Fibroblast of mammary gland (primary cell): ENCODE results near the gene ATL3.
"Not testable (repeated sequence)": the region's sequence is repeated elsewhere in the genome, so short reads cannot be mapped to it uniquely, and the experiment has no call there.

Experiments used
- DNase-seq: peaks from one replicate; pipeline ENCODE4 v3.0.0-alpha.2; 2010; ENCODE audit warnings: low read depth
- H3K4me3 ChIP-seq: 2 replicates; pipeline ENCODE4 v1.5.1; 2011; ENCODE audit warnings: low read depth, mild to moderate bottlenecking, low read length, moderate library complexity; ENCODE audit not compliant: control insufficient read depth
- TF ChIP-seq, protein P1 (sequence below): conservative IDR thresholded peaks from 2 replicates; pipeline ENCODE4 v1.5.1; 2011; ENCODE audit warnings: low read depth, low read length, inconsistent platforms; ENCODE audit not compliant: control insufficient read depth, insufficient read depth

The ATL3 gene

DNA sequence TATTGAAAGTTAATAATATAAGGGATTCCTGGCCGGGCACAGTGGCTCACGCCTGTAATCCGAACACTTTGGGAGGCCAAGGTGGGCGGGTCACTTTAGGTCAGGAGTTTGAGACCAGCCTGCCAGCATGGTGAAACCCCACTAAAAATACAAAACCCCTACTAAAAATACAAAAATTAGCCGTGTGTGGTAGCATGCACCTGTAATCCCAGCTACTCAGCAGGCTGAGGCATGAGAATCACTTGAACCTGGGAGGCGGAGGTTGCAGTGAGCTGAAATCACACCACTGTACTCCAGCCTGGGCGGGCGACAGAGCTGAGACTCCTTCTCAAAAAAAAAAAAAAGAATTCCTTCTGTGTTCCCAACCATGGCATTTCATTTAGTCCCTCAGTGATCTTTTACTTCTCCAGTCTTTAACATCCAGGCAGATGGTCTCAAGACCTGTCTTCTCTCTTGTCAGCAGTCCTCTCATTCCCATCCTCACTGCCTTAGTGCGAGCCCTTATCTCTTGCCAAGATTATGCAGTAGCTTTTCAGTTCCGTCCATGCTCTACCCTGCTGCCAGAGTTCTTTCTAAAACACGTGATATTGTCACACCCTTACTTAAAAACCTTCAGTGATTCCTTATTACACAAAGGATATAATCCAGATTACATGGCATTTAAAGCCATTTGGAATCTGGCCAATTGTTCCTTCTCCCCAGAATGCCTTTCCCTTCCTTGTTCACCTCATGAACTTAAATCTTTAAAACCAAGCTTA is 28.0 kb upstream of the ATL3 start:
- TF ChIP-seq, protein P1, sequence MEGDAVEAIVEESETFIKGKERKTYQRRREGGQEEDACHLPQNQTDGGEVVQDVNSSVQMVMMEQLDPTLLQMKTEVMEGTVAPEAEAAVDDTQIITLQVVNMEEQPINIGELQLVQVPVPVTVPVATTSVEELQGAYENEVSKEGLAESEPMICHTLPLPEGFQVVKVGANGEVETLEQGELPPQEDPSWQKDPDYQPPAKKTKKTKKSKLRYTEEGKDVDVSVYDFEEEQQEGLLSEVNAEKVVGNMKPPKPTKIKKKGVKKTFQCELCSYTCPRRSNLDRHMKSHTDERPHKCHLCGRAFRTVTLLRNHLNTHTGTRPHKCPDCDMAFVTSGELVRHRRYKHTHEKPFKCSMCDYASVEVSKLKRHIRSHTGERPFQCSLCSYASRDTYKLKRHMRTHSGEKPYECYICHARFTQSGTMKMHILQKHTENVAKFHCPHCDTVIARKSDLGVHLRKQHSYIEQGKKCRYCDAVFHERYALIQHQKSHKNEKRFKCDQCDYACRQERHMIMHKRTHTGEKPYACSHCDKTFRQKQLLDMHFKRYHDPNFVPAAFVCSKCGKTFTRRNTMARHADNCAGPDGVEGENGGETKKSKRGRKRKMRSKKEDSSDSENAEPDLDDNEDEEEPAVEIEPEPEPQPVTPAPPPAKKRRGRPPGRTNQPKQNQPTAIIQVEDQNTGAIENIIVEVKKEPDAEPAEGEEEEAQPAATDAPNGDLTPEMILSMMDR, result no peak
- no peak for DNase-seq
- no peak overlapping the region for H3K4me3 ChIP-seq

DNA sequence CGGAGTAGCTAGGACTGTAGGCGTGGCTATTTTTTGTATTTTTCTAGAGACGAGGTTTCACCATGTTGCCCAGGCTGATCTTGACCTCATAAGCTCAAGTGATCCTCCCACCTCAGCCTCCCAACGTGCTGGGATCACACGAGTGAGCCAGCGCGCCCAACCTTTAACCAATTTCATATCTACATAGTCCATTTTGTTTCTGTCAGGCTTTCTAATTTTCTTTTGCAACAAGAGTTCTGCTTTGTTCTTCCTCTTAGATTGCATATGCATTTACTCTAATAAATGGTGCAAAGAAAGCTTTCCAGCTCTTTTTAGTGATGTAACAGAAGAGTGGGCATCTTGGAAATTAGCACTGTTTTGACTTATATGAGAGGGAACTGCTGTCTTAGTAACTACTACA is 23.4 kb upstream of the ATL3 start:
- H3K4me3 ChIP-seq, result no peak overlapping the region
- TF ChIP-seq, protein P1, result no peak
- no peak for DNase-seq

DNA sequence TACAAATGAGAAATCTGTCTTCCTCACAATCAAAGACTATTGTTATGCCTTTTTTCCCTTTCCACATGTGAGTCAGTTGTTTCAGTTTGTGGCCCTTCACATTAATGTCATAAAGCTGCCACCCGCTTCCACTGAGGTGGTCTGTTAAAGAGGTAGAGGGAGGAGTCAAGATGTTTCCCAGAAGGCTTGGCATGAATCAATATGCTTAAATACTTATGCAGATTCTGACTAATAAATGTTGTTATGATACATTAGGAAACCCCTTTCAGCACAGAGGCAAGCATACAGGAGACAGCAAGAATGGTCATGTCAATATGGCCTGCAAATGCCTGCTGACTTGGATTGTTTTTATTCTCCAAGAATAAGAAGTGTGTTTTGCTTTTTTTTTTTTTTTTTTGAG is 16.7 kb upstream of the ATL3 start:
- TF ChIP-seq, protein P1, result no peak
- no peak overlapping the region for H3K4me3 ChIP-seq
- DNase-seq, result peak; percentile 20

DNA sequence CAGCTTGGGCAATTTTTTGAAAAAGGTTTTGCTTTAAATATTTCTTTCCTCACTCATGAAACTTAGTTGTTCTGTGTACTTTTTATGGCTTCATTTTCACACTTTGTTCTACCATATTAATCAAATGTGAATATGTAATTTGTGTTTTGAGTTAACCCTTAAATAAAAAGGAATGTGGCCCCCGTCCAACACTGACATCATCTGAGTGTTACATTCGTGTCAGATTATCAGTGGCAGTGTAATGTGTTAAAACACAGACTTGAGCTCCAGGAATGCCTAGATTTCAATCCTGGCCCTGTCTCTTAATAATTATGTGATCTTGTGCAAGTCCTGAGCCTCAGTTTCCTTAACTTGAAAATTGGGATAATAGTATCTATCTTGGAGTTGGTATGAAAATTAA is 15.8 kb upstream of the ATL3 start:
- H3K4me3 ChIP-seq, result no peak overlapping the region
- TF ChIP-seq, protein P1, result no peak
- no peak for DNase-seq

DNA sequence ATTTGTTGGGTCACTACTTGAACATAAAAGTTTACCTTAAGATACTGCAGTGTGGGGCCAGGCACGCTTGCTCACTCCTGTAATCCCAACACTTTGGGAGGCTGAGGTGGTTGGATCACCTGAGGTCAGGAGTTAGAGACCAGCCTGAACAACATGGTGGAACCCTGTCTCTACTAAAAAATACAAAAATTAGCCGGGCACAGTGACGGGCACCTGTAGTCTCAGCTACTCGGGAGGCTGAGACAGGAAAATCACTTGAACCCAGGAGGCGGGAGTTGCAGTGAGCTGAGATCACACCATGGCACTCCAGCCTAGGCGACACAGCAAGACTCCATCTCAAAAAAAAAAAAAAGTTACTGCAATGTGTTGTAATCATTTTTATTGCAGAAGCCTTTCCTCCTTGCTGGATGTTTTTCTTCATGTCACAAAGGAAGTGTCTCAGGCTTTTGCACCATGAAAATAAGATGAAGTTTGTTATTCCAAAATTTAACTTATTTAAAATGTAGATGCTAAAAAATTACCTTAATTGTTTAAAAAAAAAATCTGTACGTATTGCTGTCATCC is 14.1 kb upstream of the ATL3 start:
- not testable (repeated sequence) for H3K4me3 ChIP-seq
- peak; percentile 19 for DNase-seq

DNA sequence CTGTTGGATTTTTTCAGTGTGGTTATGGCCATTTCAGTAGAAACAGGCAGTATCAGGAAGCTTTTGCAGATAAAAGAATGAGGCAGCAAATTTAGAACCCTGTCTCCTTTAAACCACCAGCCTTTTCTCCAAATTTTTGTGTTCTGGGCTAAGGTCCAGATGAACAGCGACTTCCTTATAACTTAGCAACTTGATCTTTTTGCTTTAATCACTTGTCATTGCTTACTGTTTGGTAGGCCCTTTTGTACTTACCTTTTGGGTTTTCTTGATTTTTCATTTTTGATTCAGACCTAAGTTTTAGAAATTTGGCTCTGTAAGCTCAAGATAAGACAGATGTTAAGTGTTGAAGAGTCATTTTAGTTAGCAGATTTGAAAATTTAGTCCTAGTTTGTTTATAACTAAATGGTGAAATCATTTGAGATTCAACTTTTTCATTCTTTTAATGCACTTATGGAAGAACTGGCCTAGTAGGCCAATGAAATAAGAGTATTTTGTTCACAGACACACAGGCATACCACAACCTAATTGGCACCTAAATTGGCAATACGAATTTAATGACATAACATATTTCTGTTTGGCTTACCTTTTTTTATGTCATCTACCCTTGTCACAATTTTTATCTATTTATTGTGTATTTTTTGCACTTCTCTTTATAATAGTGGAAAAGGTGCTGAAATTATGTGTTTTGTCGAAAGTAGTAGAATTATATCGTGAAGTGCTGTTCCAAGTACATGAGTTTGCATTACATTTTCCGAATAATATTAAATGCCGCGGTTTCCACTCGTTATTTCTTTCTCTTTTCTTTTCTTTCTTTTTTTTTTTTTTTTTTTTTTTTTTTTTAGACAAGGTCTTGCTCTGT is 12.2 kb upstream of the ATL3 start:
- peak; percentile 43 for DNase-seq
- TF ChIP-seq, protein P1, result no peak
- H3K4me3 ChIP-seq, result peak overlapping the region; percentile 95
